NCI-H1417 treated with DMSO at 0.1 percent for 48 hours (cell line): ENCODE measurements around the gene AIFM1.

ENCODE experiments used
- DNase-seq: peaks from one replicate; lab custom pipeline; 2025; lab: John Stamatoyannopoulos, UW

AIFM1 gene

GRCh38 chrX:130170752-130171445 is 5.3 kb upstream of the AIFM1 start:
- peak; percentile 32 for DNase-seq

GRCh38 chrX:130167040-130167439 is 1.4 kb upstream of the AIFM1 start:
- no peak for DNase-seq

- DNase-seq = no peak
These were observed 799 bp upstream of the AIFM1 start for GRCh38 chrX:130166503-130166777.

GRCh38 chrX:130165181-130165702 is 399 bp downstream of the AIFM1 start:
- DNase-seq = no peak

DNA sequence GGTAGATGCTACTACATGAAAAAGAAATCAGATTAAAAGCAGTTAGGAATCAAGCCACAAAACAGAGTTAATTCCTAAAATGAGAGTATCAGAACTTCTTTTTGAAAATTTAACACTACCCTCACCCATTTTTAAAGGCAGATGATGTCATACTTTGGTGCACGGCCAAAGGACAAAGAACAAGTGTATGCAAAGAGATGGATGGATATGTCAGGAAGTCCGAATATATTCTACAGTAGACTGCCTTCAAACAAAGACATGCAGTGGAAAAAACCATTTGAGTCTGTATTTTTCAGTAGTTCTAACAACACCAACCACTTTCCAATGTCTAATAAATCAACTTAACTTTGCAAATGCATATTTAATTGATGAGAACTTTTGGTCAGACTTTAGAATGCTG is 2.2 kb downstream of the AIFM1 start:
- DNase-seq = no peak

DNA sequence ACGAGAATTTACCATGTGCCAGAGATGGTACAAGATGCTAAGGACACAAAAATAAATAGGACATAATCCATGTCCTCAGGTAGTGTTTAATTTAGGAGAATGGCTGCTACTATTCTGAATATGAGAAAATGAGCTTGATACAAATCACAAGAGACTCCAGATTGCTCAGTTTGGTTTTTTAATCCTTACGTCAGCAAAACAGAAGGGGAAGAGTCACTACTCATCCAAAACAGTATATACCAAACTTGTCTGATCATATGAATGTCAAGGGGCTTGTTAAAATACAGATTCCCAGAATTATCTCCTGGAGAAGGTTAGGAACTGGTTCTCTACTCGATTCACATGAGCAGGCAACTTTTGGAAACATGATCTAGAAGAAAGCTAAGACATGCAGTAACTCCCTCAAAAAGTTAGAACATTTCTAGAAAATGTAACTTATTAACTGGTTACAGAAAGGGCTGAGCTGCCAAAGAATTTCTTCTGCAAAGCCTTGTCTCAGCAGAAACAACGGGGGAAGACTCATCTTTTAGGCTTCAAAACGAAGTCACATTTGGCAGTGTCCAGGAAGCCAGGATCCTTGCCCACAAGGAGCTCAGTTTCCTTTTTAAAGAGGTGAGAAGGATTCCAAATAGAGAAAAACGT is 3.4 kb downstream of the AIFM1 start:
- DNase-seq = no peak

GRCh38 chrX:130159776-130160175 is 5.9 kb downstream of the AIFM1 start:
- no peak for DNase-seq

- DNase-seq = no peak
These were observed 7.3 kb downstream of the AIFM1 start for GRCh38 chrX:130158311-130158710.

- DNase-seq = no peak
These were observed 10.1 kb downstream of the AIFM1 start for GRCh38 chrX:130155564-130155963.

- DNase-seq = no peak
These were observed 18.0 kb downstream of the AIFM1 start for GRCh38 chrX:130147631-130148030.

- no peak for DNase-seq
These were observed 20.5 kb downstream of the AIFM1 start for GRCh38 chrX:130145123-130145522.

DNA sequence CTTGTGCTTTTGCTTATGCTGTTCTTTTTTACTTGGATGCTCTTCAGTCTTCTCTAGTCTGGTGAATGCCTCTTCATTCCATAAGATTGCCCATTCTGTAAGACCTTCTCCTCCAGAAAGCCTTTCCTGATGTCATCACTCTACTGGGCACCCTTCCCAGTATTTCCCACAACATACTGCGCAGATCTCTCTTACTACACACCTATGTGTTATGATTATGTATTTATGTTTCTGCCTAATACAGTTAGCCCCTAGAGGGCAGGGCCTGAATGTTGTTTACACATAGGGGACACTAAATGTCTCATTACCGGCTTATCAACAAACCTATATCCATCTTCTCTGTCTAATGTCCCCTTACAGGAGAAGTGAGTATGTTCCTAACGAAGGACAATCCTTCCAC is 21.1 kb downstream of the AIFM1 start:
- no peak for DNase-seq

- DNase-seq = no peak
These were observed 26.0 kb downstream of the AIFM1 start for GRCh38 chrX:130139474-130140201.

DNA sequence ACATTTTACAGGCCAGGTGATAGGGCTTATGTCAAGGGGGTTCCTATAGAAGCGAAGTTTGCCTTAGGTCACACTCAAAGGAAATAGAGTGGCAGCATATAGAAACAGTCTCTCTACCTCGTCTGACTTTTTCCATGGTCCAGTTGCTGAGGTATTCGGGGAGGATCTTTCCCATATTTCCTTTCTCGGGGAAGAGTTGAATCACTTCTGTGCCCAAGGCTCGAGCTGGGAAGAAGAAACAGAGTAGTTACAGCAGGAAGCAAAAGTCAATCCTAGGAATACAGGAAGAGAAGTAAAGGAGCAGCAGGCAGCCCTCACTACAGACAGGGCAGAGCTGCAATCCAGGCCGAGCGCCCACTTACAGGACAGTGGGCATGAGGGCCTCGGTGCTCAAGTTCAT is 28.7 kb downstream of the AIFM1 start:
- no peak for DNase-seq

GRCh38 chrX:130136496-130136895 is 29.1 kb downstream of the AIFM1 start:
- no peak for DNase-seq

DNA sequence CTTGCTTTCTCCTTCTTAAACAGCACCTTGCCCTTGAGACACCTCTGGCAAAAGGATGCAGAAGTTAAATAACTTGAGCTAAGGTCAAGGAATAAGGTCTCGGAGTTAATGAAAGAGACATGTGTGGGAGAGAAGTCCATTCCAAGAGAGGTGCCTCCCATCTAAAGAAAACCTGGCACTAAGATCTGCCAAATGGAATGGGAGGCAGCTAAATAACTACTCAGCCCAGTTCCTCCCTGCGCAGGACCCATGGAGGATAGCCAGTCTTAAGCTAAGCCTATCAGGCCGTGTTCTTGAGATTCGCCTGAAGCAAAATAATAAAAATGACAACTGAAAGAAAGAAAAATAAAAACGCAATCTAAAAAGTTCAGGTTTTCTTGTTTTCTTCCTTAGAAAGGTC is 34.7 kb downstream of the AIFM1 start:
- DNase-seq = no peak

DNA sequence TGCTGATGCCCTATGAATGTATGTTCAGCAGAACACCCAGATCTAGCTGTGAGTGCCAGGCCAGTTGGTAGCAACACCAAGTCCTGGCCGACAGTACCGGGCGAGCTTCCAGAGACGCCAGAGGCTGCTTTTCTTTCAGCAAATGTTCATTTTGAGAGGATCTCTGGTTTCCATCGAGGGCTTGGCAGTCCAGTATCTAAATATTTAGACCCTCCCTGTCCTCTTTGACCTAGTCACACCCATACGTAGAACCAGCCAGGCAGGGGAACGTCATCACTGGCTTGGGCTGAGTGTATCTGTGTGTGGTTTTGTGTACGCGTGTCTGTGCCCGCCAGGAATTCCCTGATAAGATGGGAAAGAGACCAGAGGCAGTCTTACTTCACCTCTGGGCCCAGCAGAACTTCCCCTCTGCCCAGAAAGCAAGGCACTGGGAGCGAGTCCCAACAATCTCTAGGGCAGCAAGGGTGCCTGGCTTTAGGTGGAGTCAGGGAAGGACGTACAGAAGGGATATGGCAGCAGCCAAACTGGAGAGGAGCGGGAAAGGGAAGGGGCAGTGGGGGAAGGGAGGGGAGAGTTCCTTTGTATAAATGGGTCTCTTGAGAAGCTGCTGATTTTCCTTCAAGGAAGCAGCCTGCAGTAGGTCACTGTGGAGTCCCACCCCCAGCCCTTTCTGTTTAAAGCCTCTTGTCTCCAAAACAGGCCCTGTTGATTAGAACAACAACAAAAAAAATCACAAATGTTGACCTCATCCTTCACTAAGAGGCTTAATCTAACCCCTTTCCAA is 40.4 kb downstream of the AIFM1 start:
- no peak for DNase-seq

DNA sequence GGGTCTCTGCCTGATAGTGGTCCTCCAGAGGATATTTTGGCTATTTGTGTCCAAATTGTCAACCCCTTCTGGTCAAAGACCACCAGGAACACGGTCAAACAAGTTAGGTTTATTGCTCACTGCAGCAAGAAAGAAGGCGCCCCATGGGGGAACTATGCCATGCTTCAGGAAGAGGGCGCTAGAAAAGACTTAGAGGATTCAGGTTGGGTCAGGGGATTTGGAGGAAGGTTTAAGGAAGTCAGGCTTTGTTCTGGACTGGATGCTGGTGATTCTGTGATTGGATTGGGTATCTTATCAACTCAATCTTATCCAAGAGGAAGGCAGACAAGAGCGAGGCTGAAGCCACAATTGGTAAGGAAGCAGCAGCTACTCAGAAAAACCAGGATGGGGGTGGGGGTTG is 41.1 kb downstream of the AIFM1 start:
- DNase-seq = no peak

GRCh38 chrX:130121505-130121800 is 44.2 kb downstream of the AIFM1 start:
- DNase-seq = no peak

GRCh38 chrX:130120746-130121504 is 44.7 kb downstream of the AIFM1 start:
- no peak for DNase-seq

- DNase-seq = no peak
These were observed 45.3 kb downstream of the AIFM1 start for GRCh38 chrX:130120321-130120731.

DNA sequence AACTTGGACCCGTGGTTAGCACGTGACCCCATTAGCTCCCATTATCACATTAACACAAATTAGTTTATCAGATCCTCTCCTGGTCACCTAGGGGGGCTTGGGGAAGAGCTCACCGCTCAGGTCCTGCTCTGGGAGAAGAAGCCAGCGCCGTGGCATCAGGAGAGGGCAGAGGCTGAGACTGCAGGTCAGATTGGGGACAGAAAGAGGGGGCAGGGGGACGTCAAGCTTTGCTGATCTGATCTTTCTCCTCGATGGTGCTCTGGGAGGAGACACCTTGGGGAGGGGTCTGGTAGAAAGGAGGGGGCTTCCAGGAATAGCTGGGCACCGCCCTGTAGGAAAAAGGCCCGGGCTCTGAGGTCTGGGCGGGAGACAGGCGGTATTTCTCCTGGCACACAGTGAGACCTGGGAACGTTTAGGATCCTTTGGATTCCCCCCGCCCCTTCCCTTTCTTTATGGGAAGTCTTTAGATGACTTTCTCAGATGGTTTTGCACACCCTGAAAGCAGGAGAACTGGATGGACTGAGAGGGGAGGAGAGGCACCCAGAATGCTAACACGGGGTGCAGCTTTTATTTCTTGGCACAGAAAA is 46.2 kb downstream of the AIFM1 start:
- no peak for DNase-seq
